Effector memory CD4-positive, alpha-beta T cell (primary cell): ENCODE data around the gene IER5L.

Experiments
- DNase-seq, 3 donors: peaks; one replicate each; pipeline ENCODE4 v3.0.0-alpha.2; 2020
- H3K27ac ChIP-seq: 2 replicates; pipeline ENCODE4 v1.7.0; 2013; ENCODE audit warnings: mild to moderate bottlenecking, low read length, moderate library complexity; ENCODE audit not compliant: insufficient read depth, poor library complexity, severe bottlenecking
- H3K27me3 ChIP-seq: replicated peaks from 2 replicates; pipeline ENCODE4 v1.7.0; 2013; ENCODE audit warnings: mild to moderate bottlenecking, low read length; ENCODE audit not compliant: insufficient read depth, control insufficient read depth, poor library complexity, severe bottlenecking
- H3K36me3 ChIP-seq: 2 replicates; pipeline ENCODE4 v1.7.0; 2013; ENCODE audit warnings: mild to moderate bottlenecking, low read length, moderate library complexity; ENCODE audit not compliant: control insufficient read depth, insufficient read depth
- H3K4me1 ChIP-seq: 2 replicates; pipeline ENCODE4 v1.7.0; 2013; ENCODE audit warnings: low read length, mild to moderate bottlenecking; ENCODE audit not compliant: control insufficient read depth, insufficient read depth, poor library complexity, severe bottlenecking
- H3K4me3 ChIP-seq: 2 replicates; pipeline ENCODE4 v1.7.0; 2013; ENCODE audit warnings: low read length, low read depth, mild to moderate bottlenecking; ENCODE audit not compliant: insufficient read depth, poor library complexity, severe bottlenecking
- H3K9me3 ChIP-seq: 2 replicates; pipeline ENCODE4 v1.7.0; 2013; ENCODE audit warnings: mild to moderate bottlenecking, low read length, moderate library complexity; ENCODE audit not compliant: control insufficient read depth

The IER5L gene

GRCh38 chr9:129150672-129151211 is 27.3 kb downstream of the IER5L start:
- Histone ChIP-seq H3K27ac (no peak overlapping the region), H3K4me1 (no peaks in the 10 kb centered on the region), H3K36me3 (peaks cover 7% of the 10 kb centered on the region), H3K9me3 (no peaks in the 10 kb centered on the region), H3K27me3 (no peaks in the 10 kb centered on the region), H3K4me3 (no peak overlapping the region)
- no peak for DNase-seq

- Histone ChIP-seq H3K36me3 (peaks cover 7% of the 10 kb centered on the region), H3K4me3 (no peak overlapping the region), H3K27ac (no peak overlapping the region), H3K27me3 (no peaks in the 10 kb centered on the region), H3K9me3 (no peaks in the 10 kb centered on the region), H3K4me1 (no peaks in the 10 kb centered on the region)
- no peak for DNase-seq
These were observed 27.9 kb downstream of the IER5L start for GRCh38 chr9:129150122-129150521.

- Histone ChIP-seq H3K4me1 (no peaks in the 10 kb centered on the region), H3K27ac (no peak overlapping the region), H3K4me3 (no peak overlapping the region), H3K36me3 (peaks cover 7% of the 10 kb centered on the region), H3K9me3 (no peaks in the 10 kb centered on the region), H3K27me3 (no peaks in the 10 kb centered on the region)
- DNase-seq, result no peak
These were observed 28.6 kb downstream of the IER5L start for GRCh38 chr9:129149442-129149841.

GRCh38 chr9:129148463-129149204 is 29.4 kb downstream of the IER5L start:
- no peaks in the 10 kb centered on the region for H3K9me3 ChIP-seq
- H3K4me1 ChIP-seq, result no peaks in the 10 kb centered on the region
- no peak overlapping the region for H3K4me3 ChIP-seq
- H3K36me3 ChIP-seq, result peaks cover 13% of the 10 kb centered on the region
- DNase-seq, result no peak
- no peaks in the 10 kb centered on the region for H3K27me3 ChIP-seq
- no peak overlapping the region for H3K27ac ChIP-seq

GRCh38 chr9:129146441-129146941 is 31.6 kb downstream of the IER5L start:
- Histone ChIP-seq H3K27me3 (no peaks in the 10 kb centered on the region), H3K27ac (no peak overlapping the region), H3K9me3 (no peaks in the 10 kb centered on the region), H3K4me1 (peaks cover 11% of the 10 kb centered on the region), H3K4me3 (no peak overlapping the region), H3K36me3 (peaks cover 16% of the 10 kb centered on the region)
- no peak for DNase-seq

- Histone ChIP-seq H3K36me3 (peaks cover 16% of the 10 kb centered on the region), H3K4me3 (no peak overlapping the region), H3K4me1 (peaks cover 17% of the 10 kb centered on the region), H3K27me3 (no peaks in the 10 kb centered on the region), H3K9me3 (no peaks in the 10 kb centered on the region), H3K27ac (no peak overlapping the region)
- DNase-seq, result no peak
These were observed 32.2 kb downstream of the IER5L start for GRCh38 chr9:129145841-129146292.

- Histone ChIP-seq H3K27ac (no peak overlapping the region), H3K4me3 (no peak overlapping the region), H3K4me1 (peaks cover 23% of the 10 kb centered on the region), H3K9me3 (no peaks in the 10 kb centered on the region), H3K27me3 (no peaks in the 10 kb centered on the region), H3K36me3 (peaks cover 16% of the 10 kb centered on the region)
- no peak for DNase-seq
These were observed 32.7 kb downstream of the IER5L start for GRCh38 chr9:129145316-129145715.

- peak; percentile 43 to 59 (median 49) for DNase-seq
- Histone ChIP-seq H3K4me3 (no peak overlapping the region), H3K27me3 (no peaks in the 10 kb centered on the region), H3K36me3 (peaks cover 13% of the 10 kb centered on the region), H3K4me1 (peaks cover 33% of the 10 kb centered on the region), H3K27ac (no peak overlapping the region), H3K9me3 (no peaks in the 10 kb centered on the region)
These were observed 34.8 kb downstream of the IER5L start for GRCh38 chr9:129143031-129143927.

- Histone ChIP-seq H3K36me3 (peaks cover 16% of the 10 kb centered on the region), H3K27me3 (no peaks in the 10 kb centered on the region), H3K27ac (peak overlapping the region; percentile 14), H3K4me1 (peaks cover 33% of the 10 kb centered on the region), H3K9me3 (no peaks in the 10 kb centered on the region), H3K4me3 (no peak overlapping the region)
- DNase-seq, result no peak
These were observed 35.7 kb downstream of the IER5L start for GRCh38 chr9:129142138-129142935.
